ENCODE data around the gene ZNF83. TPM values are rescaled to one million over a fixed set of nuclear protein-coding genes. Genes with fewer than 3 reads are reported as not detected.
"Not testable (repeated sequence)": the region's sequence is repeated elsewhere in the genome, so short reads cannot be mapped to it uniquely, and the experiment has no call there.

The ZNF83 gene
- total and polyA plus RNA-seq, 2 of the 4 experiments (the other 2 are of a cell fraction), result 32.9 to 36.9 TPM

DNA sequence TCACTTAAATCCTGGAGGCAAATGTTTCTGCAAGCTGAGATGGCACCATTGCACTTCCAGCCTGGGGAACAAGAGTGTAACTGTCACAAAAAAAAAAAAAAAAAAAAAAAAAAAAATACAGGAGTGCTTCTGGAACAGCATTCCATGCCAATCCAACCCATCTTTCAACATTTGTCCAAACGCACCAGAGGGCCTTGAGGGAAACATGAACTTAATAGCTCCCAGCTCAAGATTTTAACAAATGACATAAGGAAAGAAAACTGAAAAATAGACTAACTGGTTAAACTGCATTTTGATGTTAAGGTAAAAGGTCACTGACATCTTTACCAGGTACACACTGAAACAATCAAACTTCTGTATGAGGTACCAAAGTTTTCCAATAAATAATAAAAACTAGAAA is 47.7 kb upstream of the ZNF83 start:
- no peak for ATAC-seq (ENCODE audit: low read depth)
- Histone ChIP-seq H2BK15ac (ENCODE audit: low read depth, low read length) (no peak overlapping the region), H3K9ac (ENCODE audit: low read depth, low read length) (no peak overlapping the region), H3K27me3 (ENCODE audit: control insufficient read depth, insufficient read depth, low read length) (no peaks in the 10 kb centered on the region), H3K4me3 (ENCODE audit: insufficient read depth, low read depth, low read length) (no peak overlapping the region), H3K4me1 (ENCODE audit: control insufficient read depth, insufficient read depth, low read length) (peaks cover 3% of the 10 kb centered on the region; the same call in 1 of the 2 replicates), H4K20me1 (ENCODE audit: insufficient read depth, low read length) (0 out of 2 replicates have a peak, but pooled peaks cover 4% of the 10 kb centered on the region), H3K36me3 (ENCODE audit: control insufficient read depth, insufficient read depth, low read length) (peaks cover 13% of the 10 kb centered on the region), H2AK5ac (ENCODE audit: low read depth, low read length) (no peak overlapping the region), H2BK5ac (ENCODE audit: low read depth, low read length, poor library complexity, severe bottlenecking) (no peak overlapping the region), H2BK20ac (ENCODE audit: low read depth, low read length) (no peak overlapping the region), H3K14ac (replicated peaks; ENCODE audit: low read depth, low read length) (no peak overlapping the region), H3K18ac (ENCODE audit: low read depth, low read length) (no peak overlapping the region), H2BK120ac (ENCODE audit: low read depth, low read length) (no peak overlapping the region), H4K5ac (ENCODE audit: low read depth, low read length) (no peak overlapping the region), H3K23ac (ENCODE audit: low read depth, low read length) (no peak overlapping the region), H3K79me1 (ENCODE audit: low read depth in 1 of 2, low read length in 2 of 2) (peaks cover 14 to 70% of the 10 kb centered on the region in 2 experiments), H2AFZ (replicated peaks; ENCODE audit: low read length, poor library complexity) (no peak overlapping the region), H3K27ac (ENCODE audit: insufficient read depth, low read length) (no peak overlapping the region), H3K56ac (ENCODE audit: extremely low read depth, insufficient read depth, low read length) (no peak overlapping the region), H2AK9ac (replicated peaks; ENCODE audit: low read depth, low read length, poor library complexity) (no peak overlapping the region), H3K9me3 (ENCODE audit: control insufficient read depth, insufficient read depth, low read length) (no peaks in the 10 kb centered on the region), H3K4me2 (ENCODE audit: low read depth, low read length) (no peak overlapping the region), H4K91ac (ENCODE audit: insufficient read depth, low read depth, low read length) (no peak overlapping the region), H3K4ac (ENCODE audit: low read depth, low read length) (no peak overlapping the region), H3K9me1 (ENCODE audit: insufficient read depth, low read length) (peaks cover 8% of the 10 kb centered on the region), H4K8ac (ENCODE audit: low read depth in 2 of 2, low read length in 2 of 2) (no peak overlapping the region)
- TF ChIP-seq CEBPB (IDR thresholded peaks at IDR 0.05; ENCODE audit: low read depth, low read length) (no peak), RAD21 (IDR thresholded peaks at IDR 0.05; ENCODE audit: low read length) (no peak), NFE2L2 (IDR thresholded peaks at IDR 0.05; ENCODE audit: low read depth, low read length) (no peak), POLR2A (IDR thresholded peaks at IDR 0.05; ENCODE audit: low read depth, low read length) (no peak), CHD1 (IDR thresholded peaks at IDR 0.05; ENCODE audit: low read depth, low read length) (no peak), BHLHE40 (IDR thresholded peaks at IDR 0.05; ENCODE audit: low read depth, low read length) (no peak), MAFK (IDR thresholded peaks at IDR 0.05; ENCODE audit: low read depth, low read length) (no peak), SMC3 (IDR thresholded peaks at IDR 0.05; ENCODE audit: low read depth, low read length) (no peak)
- TF ChIP-seq, protein P1, sequence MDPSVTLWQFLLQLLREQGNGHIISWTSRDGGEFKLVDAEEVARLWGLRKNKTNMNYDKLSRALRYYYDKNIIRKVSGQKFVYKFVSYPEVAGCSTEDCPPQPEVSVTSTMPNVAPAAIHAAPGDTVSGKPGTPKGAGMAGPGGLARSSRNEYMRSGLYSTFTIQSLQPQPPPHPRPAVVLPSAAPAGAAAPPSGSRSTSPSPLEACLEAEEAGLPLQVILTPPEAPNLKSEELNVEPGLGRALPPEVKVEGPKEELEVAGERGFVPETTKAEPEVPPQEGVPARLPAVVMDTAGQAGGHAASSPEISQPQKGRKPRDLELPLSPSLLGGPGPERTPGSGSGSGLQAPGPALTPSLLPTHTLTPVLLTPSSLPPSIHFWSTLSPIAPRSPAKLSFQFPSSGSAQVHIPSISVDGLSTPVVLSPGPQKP (IDR thresholded peaks at IDR 0.05; ENCODE audit: borderline replicate concordance, low read depth, low read length), result no peak
- in situ Hi-C loops (cut with MboI; ENCODE audit: low sequenced_read_pairs) (no loop called here), intact Hi-C loops (cut with micrococcal nuclease) (no loop called here), dilution Hi-C loops (cut with HindIII; ENCODE audit: low sequenced_read_pairs, unreplicated experiment) (no loop called here)
- no CpG with 5 or more reads among the region's 1 CpG for WGBS, 2 experiments (ENCODE audit: extremely low coverage in 2 of 2, insufficient read length in 1 of 2)
- POLR2A ChIA-PET (ENCODE audit: unreplicated experiment), result no interaction called here
- BruUV-seq (replicated peaks), result no TSS peak
- DNase-seq, result no peak
- CTCF ChIA-PET, result interaction anchor here (0.7 kb wide), 1 partner anchor 1253 kb away, joined by 3 read pairs; no protein-coding TSS in a partner anchor

GRCh38 chr19:52681216-52681615 is 43.1 kb upstream of the ZNF83 start:
- BruUV-seq (replicated peaks); H2BK15ac ChIP-seq (ENCODE audit: low read depth, low read length); H4K5ac ChIP-seq (ENCODE audit: low read depth, low read length); H3K9me3 ChIP-seq (ENCODE audit: control insufficient read depth, insufficient read depth, low read length); H2AK9ac ChIP-seq (replicated peaks; ENCODE audit: low read depth, low read length, poor library complexity); dilution Hi-C loops (cut with HindIII; ENCODE audit: low sequenced_read_pairs, unreplicated experiment); in situ Hi-C loops (cut with MboI; ENCODE audit: low sequenced_read_pairs); H3K4me1 ChIP-seq (ENCODE audit: control insufficient read depth, insufficient read depth, low read length); H3K18ac ChIP-seq (ENCODE audit: low read depth, low read length); H3K9ac ChIP-seq (ENCODE audit: low read depth, low read length); H2BK20ac ChIP-seq (ENCODE audit: low read depth, low read length); intact Hi-C loops (cut with micrococcal nuclease); H2AFZ ChIP-seq (replicated peaks; ENCODE audit: low read length, poor library complexity); H3K27me3 ChIP-seq (ENCODE audit: control insufficient read depth, insufficient read depth, low read length); POLR2A ChIA-PET (ENCODE audit: unreplicated experiment); H4K8ac ChIP-seq (ENCODE audit: low read depth in 2 of 2, low read length in 2 of 2); H3K27ac ChIP-seq (ENCODE audit: insufficient read depth, low read length); H3K14ac ChIP-seq (replicated peaks; ENCODE audit: low read depth, low read length); H4K91ac ChIP-seq (ENCODE audit: insufficient read depth, low read depth, low read length); H2BK5ac ChIP-seq (ENCODE audit: low read depth, low read length, poor library complexity, severe bottlenecking); H2AK5ac ChIP-seq (ENCODE audit: low read depth, low read length); H2BK120ac ChIP-seq (ENCODE audit: low read depth, low read length); DNase-seq; H3K9me1 ChIP-seq (ENCODE audit: insufficient read depth, low read length); H3K4me3 ChIP-seq (ENCODE audit: insufficient read depth, low read depth, low read length); H3K56ac ChIP-seq (ENCODE audit: extremely low read depth, insufficient read depth, low read length); H3K4ac ChIP-seq (ENCODE audit: low read depth, low read length); H3K23ac ChIP-seq (ENCODE audit: low read depth, low read length); ATAC-seq (ENCODE audit: low read depth); H3K4me2 ChIP-seq (ENCODE audit: low read depth, low read length): not testable (repeated sequence)
- Histone ChIP-seq H3K36me3 (ENCODE audit: control insufficient read depth, insufficient read depth, low read length) (peaks cover 15% of the 10 kb centered on the region), H3K79me1 (ENCODE audit: low read depth in 1 of 2, low read length in 2 of 2) (peaks cover 22 to 55% of the 10 kb centered on the region in 2 experiments; a peak in 3 of 4 replicates), H4K20me1 (ENCODE audit: insufficient read depth, low read length) (peaks cover 13% of the 10 kb centered on the region; the same call in 1 of the 2 replicates)
- CTCF ChIA-PET, result interaction anchor here (0.6 kb wide), 1 partner anchor 29 kb away, joined by 3 read pairs; no protein-coding TSS in a partner anchor
- WGBS, 2 experiments (ENCODE audit: extremely low coverage in 2 of 2, insufficient read length in 1 of 2), result no CpG with 5 or more reads among the region's 1 CpG
